NCI-H69 (cell line): ENCODE data around the gene MOB3C.
"Not testable (repeated sequence)": the region's sequence is repeated elsewhere in the genome, so short reads cannot be mapped to it uniquely, and the experiment has no call there.

Experiments
- DNase-seq: peaks from one replicate; lab custom pipeline; 2025; lab: John Stamatoyannopoulos, UW

The MOB3C gene

GRCh38 chr1:46616277-46617107 lies at the start of gene MOB3C:
MOB3C (minus strand) TSS chr1:46616811; CDS start chr1:46613321, 3,490 bp downstream.
- DNase-seq: peak; percentile 52

- DNase-seq: no peak
Measured at GRCh38 chr1:46665983-46666382, 49.4 kb upstream of the MOB3C start.

- DNase-seq: not testable (repeated sequence)
Measured at GRCh38 chr1:46662919-46663318, 46.3 kb upstream of the MOB3C start.

- DNase-seq: not testable (repeated sequence)
Measured at GRCh38 chr1:46660116-46660515, 43.5 kb upstream of the MOB3C start.

GRCh38 chr1:46659307-46659870 lies 42.8 kb upstream of the MOB3C start:
- no peak for DNase-seq

- no peak for DNase-seq
Measured at GRCh38 chr1:46657775-46658174, 41.2 kb upstream of the MOB3C start.

GRCh38 chr1:46656643-46657042 lies 40.0 kb upstream of the MOB3C start:
- DNase-seq: peak; percentile 3

- no peak for DNase-seq
Measured at GRCh38 chr1:46655848-46656247, 39.2 kb upstream of the MOB3C start.

GRCh38 chr1:46654698-46655097 lies 38.1 kb upstream of the MOB3C start:
- DNase-seq: not testable (repeated sequence)

GRCh38 chr1:46654012-46654411 lies 37.4 kb upstream of the MOB3C start:
- DNase-seq: no peak

GRCh38 chr1:46653405-46653958 lies 36.9 kb upstream of the MOB3C start:
- DNase-seq: no peak

- DNase-seq: no peak
Measured at GRCh38 chr1:46652321-46653100, 35.9 kb upstream of the MOB3C start.

GRCh38 chr1:46651152-46651551 lies 34.5 kb upstream of the MOB3C start:
- DNase-seq: not testable (repeated sequence)

- no peak for DNase-seq
Measured at GRCh38 chr1:46650491-46650890, 33.9 kb upstream of the MOB3C start.

GRCh38 chr1:46649764-46650163 lies 33.2 kb upstream of the MOB3C start:
- no peak for DNase-seq

GRCh38 chr1:46647611-46648010 lies 31.0 kb upstream of the MOB3C start:
- no peak for DNase-seq

GRCh38 chr1:46646844-46647243 lies 30.2 kb upstream of the MOB3C start:
- DNase-seq: no peak

GRCh38 chr1:46646331-46646730 lies 29.7 kb upstream of the MOB3C start:
- DNase-seq: no peak

GRCh38 chr1:46645815-46646214 lies 29.2 kb upstream of the MOB3C start:
- no peak for DNase-seq

GRCh38 chr1:46643368-46643775 lies 26.8 kb upstream of the MOB3C start:
- peak; percentile 96 for DNase-seq

- DNase-seq: peak; percentile 40
Measured at GRCh38 chr1:46642115-46642680, 25.6 kb upstream of the MOB3C start.

GRCh38 chr1:46639547-46639946 lies 22.9 kb upstream of the MOB3C start:
- peak; percentile 17 for DNase-seq
